T-helper 2 cell (primary cell): ENCODE data around the gene SYCE1.
"Not testable (repeated sequence)": the region's sequence is repeated elsewhere in the genome, so short reads cannot be mapped to it uniquely, and the experiment has no call there.

ENCODE experiments used
- DNase-seq, 5 experiments: peaks; one replicate each; pipeline versions ENCODE4 v3.0.0 to v3.0.0-alpha.2; 2012 to 2022
- total RNA-seq, 2 donors: gene quantifications; one replicate each; lab custom pipeline; 2026; lab: John Stamatoyannopoulos, UW

The SYCE1 gene, protein sequence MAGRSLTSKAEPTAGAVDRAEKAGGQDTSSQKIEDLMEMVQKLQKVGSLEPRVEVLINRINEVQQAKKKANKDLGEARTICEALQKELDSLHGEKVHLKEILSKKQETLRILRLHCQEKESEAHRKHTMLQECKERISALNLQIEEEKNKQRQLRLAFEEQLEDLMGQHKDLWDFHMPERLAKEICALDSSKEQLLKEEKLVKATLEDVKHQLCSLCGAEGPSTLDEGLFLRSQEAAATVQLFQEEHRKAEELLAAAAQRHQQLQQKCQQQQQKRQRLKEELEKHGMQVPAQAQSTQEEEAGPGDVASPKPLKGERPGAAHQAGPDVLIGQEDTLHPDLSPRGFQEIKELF
- 0 to 0.27 reads per million in 2 donors for total RNA-seq

DNA sequence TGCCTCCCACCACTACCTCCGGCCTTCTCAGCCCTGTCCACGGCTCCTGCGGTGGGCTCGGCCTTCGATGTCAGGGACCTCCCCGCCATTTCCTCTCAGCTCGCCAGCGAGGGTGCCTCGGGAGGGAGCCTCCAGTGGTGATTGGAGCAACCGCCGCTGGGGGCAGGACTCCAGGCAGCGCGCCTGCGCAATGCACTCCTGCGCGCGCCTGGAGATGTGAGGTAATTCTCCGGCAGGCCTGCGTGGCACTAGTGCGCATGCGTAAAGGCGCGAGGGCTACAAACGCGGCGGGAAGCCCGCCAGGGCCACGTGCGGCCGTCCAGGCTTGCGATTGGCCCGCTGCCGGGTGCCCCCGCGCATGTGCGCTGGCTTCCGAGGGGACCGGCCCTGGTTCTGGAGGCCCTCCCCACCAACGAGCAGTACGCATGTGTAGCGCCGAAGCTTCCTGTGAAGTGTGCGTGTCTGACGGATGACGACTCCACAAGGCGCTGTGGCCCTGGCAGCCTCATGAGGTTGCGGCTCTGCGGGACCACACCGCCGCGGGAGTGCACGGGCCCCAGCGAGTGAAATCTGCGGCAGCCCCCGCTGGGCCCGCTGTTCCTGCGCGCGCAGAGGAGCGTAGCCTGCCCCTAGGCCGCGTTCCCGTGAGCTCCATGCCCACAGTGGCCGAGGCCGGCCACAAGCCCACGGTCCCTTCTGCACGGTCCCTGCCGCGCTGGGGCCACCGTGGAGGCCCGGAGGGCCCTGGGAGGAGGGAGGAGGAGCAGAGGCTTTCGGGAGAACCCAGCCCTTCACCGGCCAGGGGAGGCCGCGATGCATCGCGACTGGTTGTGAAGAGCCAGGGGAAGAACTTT is at the start of gene SYCE1:
Gene SYCE1 (minus strand): TSS at position 143 of the 854 bp plus-strand sequence. CDS start 54 bp downstream, at position 89.
- peak in 3 of 5 experiments; percentile 10 to 30 (median 15) for DNase-seq

DNA sequence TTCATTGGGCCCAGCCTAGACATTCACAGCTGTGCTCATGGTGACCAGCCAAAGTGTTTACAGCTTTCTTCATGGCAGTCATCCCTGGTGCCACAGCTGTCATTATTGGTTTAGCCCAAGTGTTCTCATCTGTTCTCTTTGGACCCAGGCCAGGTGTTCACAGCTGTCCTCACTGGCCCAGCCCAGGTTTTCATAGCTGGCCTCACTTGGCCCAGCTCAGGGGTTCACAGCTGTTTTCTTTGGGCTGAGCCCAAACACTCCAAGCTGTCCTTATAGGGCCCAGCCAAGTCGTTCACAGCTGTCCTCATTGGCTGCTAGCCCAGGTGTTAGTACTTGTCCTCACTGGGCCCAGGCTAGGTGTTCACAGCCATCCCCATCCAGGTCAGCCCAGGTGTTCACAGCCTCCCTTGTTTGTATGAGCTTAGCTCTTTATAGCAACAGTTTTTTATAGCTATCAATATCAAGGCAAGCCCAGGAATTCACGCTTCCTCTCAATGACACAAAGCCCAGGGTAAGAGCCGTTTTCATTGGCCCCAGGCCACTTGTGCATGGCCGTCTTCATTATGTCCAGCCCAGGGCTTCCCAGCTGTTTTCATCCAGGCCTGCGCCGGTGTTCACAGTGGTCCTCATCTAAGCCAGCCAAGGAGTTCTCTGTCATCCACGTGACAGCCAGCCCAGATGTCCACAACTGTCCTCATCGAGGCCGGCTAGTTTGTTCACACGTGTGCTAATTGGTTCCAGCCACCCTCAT is 49.6 kb upstream of the SYCE1 start:
- no peak for DNase-seq

DNA sequence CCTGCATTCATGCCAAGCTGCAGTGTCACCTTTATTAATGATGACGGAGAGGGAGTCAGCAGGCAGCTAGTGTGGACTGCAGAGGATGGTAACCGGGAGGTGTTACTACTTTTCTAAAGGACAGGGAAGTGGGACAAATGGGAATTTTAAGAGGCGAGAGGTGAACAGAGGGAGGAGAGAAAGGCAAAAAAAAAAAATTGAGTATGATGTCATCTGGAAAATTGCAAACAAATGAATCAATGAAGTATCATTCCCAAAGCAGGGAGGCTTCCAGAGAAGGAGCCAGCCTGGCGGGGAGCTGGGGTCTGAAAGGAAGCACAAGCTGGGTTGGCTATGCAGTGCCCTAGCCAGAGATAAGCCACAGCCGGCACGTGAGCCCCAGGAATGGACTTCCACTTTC is 48.3 kb upstream of the SYCE1 start:
- DNase-seq: no peak

DNA sequence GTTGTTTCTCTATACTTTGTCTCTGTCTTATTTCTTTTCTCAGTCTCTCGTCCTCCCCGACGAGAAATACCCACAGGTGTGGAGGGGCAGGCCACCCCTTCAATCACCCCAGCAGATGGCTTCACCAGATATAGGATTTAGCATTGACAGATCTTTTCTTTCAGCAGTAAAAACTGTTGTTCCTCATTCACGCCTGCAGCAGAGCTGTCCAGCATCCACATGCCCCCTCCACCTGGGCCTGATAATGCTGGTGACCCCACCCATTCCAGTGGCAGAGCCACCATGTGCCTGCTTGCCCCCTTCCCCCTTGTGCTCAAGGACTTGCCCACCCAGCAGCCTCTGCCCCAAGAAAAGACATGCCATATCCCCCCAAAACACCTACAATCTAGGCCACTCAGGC is 45.7 kb upstream of the SYCE1 start:
- DNase-seq: no peak

DNA sequence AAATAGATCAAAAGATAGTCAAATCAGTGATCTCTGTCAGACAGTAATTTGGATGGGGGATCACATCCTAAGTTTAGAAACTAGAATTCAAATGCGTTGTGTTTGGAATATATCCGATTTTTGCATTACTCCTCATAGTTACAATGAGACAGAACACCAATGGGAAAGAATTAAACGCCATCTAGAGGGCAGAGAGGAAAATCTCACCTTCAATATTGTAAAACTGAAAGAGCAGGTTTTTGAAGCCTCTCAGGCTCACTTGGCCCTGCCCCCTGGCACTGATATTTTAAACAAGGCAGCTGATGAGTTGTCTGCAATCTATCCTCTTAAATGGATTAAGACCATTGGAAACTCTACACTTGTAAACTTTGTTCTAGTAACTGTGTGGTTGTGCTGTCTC is 43.5 kb upstream of the SYCE1 start:
- DNase-seq: peak in 1 of 5 experiments; percentile 34

DNA sequence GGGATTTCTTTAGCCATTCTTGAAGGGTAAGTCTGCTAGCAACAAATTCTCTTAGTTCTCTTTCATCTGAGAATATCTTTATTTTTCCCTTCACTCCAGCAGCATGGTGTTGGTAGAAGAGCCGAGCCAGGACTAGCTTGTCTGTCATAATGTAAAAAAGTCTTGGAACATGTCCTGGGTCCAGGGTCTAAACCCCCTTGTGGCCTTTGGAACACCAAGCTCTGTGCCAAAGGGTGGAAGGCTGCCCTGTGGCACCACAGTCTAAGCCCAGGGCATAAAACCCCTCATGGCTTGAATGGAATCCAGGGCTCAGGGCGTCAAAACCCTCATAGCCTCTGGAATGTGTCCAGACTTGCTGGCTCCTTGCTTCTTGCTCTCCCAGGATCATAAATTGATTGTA is 38.1 kb upstream of the SYCE1 start:
- DNase-seq: not testable (repeated sequence)

DNA sequence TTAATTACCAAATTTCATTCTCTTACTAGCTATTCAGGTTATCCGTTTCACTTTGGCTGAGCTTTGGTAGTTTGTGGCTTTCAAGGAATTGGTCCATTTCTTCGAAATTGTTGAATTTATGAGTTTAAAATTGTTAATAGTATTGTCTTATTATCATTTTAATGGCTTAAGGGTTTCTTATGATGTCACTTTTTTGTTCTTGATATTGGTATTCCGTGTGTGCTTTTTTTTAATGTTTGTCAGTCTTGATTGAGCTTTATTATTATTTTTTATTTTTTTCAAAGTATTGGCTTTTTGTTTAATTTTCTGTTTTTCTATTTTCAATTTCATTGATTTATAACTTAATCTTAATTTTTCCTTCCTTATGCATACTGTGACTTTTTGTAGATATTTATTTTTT is 35.3 kb upstream of the SYCE1 start:
- DNase-seq: no peak

DNA sequence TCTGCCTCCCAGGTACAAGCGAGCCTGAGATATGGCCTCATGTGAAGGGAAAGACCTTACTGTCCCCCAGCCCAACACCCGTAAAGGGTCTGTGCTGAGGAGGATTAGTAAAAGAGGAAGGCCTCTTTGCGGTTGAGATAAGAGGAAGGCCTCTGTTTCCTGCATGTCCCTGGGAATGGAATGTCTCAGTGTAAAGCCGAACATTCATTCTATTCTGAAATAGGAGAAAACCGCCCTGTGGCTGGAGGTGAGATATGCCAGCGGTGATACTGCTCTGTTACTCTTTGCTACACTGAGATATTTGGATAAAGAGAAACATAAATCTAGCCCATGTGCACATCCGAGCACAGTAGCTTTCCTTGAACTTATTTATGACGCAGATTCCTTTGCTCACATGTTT is 34.5 kb upstream of the SYCE1 start:
- DNase-seq: not testable (repeated sequence)

DNA sequence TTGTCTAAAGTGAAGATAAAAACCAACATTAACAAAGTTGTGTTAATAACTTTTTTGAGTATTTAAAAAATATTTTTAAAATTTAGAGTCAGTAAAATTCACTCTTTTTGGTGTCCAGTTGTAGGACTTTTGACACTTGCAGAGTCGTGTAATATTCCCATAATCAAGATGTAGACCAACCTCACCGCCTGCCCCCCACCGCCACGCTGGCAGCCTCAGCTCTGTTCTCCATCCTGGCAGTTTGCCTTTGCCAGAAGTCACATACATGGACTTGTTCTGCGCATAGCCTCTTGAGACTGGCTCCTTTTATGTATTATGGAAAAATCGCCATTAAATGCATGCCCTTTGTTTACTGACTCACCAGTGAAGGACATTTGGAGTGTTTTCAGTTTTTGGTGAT is 27.3 kb upstream of the SYCE1 start:
- DNase-seq: no peak

DNA sequence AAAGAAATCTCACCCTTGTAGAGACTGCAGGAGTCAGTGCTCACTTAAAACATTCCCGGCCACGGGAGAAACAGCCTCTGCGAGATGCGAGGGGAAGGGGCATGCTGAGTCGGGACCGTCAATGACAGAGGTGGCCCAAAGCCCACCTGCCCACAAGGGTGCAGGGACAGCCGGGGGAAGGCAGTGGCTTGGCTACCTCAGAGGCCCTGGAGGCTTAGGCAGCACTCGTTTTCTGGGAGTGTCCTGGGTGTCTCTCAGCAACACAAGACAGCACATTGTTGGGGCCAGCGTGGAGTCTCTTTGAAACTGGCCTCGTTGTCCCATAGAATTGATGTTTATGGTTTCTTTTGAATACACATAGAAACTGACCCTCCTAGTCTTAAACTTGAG is 25.6 kb upstream of the SYCE1 start:
- DNase-seq: no peak

DNA sequence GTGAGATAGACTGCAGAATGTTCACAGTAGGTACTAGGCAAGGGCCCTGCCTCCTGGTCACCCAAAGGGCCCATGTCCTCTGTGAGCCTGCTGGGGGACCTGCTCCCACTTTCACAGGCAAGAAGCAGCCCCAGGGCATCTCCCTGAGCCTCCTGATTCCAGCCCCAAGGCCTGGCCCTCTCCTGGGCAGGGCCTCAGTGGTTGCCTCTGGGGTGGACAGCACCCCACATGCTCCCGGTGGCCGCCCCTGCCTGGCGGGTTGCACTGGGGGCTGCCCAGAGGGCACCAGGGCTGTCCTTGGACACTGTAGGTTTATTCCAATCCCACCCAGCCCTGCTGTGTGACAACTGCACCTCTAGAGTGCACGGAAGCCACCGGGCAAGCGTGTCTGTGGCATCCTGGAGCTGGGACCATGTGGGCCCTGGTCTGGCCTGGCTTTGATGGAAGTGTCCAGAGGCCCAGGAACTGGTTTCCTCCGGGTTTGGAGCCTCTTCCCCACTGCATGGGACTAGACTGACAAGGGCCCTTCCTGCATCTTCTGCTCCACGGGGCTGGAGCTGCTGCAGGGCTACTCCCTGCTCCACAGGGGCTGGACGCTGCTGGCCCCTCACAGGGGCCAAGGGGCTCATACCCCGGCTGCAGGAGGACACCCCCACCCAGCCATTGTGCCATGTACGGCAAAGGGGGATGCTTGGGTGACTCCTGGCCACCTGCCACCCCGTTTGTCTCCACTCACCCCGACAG is 25.0 kb upstream of the SYCE1 start:
- DNase-seq: no peak

DNA sequence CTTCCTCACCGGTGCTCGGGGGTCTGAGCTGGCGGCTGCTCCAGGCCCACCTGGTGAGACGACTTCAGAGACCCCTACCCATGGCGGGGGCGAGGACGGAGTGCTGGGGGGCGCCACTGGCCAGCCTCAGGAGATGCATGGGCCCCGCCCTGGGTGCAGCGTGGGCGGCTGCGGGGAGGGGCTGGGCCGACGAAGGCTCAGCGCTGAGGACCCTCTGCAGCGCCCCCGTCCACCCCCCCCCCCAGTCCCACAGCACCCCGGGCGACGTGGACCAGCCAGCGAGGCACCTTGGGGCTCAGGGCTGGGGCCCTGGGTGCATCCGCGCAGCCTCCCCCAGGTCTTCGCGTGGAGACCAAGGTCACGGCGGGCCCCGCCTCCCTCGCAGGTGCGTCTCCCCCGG is 11.7 kb upstream of the SYCE1 start:
- DNase-seq: not testable (repeated sequence)

DNA sequence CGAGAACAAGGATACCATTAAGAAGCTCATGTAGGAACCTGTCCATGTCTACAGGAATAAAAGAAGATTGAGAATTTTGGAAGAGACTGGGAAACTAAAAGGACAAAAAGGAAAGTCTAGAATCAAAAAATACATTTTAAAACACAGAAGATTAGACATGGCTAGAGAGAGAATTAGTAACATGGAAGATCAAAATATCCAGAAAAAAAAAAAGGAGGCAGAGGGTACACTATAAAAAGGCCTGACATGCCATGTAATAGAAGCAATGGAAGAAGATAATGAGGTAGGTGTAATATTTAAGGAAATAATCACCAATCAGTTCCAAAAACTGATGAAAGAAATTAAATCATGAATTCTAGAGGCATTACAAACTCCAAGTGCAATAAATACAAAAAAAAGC is 8.1 kb upstream of the SYCE1 start:
- DNase-seq: not testable (repeated sequence)

DNA sequence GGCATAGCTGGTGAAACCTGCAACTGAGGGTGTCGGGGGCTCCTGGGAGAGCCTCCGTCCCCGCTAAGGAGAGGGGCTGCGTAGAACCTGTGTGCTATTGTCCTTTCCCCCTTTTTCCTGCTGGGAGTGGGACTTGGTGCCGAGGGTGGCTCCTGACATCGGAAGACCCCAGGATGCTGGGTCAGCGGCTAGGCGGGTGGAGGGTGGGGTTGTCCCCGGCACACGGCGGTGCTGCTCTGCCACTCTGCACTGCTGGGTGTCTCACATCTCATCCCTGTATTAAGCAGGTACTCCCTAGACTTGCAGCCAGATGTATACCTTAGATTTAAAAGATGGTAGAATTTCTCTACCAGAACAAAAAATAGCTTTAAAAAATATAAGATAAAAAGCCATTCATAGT is 6.7 kb upstream of the SYCE1 start:
- DNase-seq: not testable (repeated sequence)

DNA sequence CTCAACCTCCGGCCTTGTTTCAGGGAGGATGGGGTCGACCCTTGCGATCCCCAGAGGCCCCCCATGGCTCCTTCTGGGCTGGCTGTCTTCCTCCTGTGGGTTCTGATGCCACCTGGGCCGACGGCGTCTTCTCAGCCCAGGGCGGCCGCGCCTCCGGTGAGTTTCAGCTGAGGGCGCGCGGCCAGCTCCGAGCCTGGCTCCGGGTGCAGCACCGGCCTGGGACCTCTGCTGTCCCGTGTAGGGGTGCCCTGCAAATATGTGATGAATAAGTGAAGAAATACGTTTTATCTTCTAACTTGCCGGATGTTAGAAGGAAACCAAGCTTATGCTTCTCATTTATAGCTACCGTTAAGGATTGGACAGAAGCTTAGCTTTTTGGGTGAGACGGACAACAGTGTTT is 4.4 kb upstream of the SYCE1 start:
- DNase-seq: not testable (repeated sequence)

DNA sequence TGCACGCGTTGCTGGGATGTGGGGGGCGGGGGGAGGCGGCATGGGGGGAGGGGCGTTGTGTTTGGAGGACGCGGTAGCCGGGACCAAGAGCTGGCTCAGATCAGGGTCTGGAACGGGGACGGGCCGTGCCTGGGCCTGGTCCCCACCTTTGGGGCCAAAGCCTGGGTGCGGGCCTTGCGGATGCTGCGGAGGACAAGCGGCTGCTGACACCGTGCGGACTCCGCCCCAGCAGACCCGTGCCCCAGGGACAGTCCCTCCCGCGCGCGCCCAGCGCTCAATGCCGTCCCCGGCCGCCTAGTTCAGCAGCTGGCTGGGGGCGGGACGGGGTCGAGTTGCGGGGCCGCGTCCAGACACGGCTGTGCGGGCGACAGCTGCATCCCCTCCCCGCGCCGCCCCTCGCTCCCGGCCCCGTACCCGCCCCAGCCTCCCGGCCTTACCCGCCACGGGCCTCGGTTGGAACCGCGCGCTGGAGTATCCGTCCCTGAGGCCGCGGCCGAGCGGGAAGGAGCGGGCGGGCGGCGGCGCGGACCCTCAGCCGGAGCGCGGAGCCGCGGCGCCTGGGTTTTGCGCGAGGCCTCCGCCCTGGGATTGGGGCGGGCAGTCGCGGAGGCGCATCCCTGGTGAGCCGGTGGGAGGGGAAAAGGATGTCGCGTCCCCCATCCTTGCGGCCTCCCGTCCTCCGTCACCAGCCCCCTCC is 3.6 kb upstream of the SYCE1 start:
- DNase-seq: not testable (repeated sequence)

DNA sequence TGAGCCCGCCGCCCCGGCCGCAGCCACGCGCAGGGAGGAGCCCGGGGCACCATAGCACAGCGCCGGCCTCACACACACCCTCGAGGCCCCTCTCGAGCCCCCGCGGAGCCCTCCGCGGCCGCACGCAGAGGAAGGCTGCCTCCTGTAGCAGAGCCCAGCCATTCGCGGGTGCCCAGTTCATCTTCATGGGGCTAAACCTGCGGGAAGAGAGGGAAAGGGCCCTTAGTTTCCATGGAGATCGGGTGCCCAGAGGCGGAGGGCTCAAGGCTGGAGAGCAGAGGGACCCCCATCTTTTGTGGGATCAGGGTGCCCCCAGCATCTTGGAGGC is 2.9 kb upstream of the SYCE1 start:
- DNase-seq: no peak

DNA sequence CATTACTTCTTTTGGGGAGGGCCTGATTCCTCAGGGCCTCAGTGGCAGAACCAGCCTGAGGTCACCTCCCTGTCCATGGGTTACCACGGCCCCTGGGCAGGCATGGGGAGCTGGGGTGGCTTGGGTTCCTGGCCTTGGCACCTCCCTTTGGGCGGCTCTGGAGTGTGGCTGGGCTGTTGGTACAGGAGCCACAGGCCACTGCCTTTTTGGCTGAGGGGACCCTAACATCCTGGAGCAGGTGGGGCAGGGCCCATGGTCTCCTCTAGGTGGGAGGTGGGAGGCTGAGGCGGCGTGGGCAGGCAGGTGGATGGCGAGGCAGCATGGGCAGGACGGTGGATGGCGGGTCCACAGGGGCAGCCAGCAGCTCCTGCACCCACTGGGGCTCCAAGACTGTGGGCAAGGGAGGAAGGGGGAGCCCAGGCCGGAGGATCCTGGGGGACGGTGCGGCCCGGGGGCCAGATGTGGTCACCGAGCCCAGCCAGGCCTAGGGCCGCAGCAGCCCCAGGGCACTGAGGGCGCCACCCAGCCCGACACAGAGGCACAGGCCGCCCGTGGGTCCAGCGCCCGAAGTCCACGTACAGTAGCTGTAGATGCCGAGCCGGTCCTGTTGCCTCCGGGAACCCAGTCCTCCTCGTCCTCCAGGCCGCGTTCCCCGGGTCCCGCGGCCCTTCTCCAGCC is 2.4 kb upstream of the SYCE1 start:
- DNase-seq: no peak

DNA sequence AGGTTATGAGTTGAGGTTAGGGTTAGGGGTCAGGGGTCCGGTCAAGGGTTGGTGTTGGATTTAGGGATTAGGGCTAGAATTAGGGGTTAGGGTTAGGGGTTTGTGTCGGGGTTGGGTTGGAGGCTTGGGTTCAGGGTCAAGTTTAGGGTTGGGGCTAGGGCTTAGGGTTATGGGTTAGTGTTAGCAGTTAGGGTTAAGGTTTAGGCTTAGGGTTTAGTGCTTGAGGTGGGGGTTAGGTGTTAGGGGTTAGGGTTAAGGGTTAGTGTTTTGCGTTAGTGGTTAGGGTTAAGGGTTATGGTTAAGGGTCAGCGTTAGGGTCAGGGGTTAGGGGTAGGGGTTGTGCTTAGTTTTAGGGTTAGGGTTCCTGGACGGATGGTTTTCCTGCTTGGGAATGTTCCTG is 1.7 kb upstream of the SYCE1 start:
- no peak for DNase-seq

DNA sequence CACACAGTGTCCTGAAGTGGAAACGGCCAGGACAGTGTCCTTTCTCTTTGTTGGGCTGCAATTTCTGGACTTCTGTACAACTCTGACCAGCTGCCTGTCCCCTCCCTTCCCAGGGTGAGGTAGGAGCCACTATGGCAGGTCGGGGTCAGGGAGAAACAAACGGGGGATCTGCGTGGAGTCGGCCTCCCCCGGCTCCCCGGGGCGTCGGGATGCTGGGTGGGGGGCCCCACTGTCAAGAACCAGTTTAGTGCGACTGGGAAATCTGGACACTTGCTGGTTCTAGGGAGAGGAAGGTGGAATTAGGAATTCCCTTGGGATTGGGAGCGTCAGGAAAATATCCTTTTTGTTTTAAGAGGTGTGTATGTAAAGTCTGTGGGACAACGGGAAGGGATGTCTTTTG is 567 bp downstream of the SYCE1 start:
- DNase-seq: no peak

DNA sequence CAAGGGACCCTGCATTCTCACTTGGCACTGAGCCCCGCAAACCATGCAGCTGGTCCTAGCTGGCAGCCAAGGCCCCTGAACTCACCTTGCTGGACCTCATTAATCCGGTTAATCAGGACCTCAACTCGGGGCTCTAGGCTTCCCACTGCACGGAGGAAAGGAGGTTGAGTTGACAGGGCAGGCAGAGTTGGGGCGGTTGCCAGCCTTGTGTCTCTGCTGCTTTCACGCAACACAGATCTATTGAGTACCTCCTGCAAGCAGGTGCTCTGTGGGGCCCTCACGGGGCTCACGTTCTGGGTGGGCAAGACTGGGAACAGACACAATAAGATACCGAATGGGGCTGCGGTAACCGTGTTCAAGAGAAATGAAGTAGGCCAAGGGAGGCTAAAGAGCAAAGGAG is 6.2 kb downstream of the SYCE1 start:
- DNase-seq: no peak
